Cerebellar nuclear complex (tissue), 1 donor: ENCODE results near the gene TRAF3IP1.
"Not testable (repeated sequence)": the region's sequence is repeated elsewhere in the genome, so short reads cannot be mapped to it uniquely, and the experiment has no call there.

Experiments used
- DNase-seq, 2 experiments: peaks; one replicate each; lab custom pipeline; 2025; lab: John Stamatoyannopoulos, UW

The TRAF3IP1 gene

DNA sequence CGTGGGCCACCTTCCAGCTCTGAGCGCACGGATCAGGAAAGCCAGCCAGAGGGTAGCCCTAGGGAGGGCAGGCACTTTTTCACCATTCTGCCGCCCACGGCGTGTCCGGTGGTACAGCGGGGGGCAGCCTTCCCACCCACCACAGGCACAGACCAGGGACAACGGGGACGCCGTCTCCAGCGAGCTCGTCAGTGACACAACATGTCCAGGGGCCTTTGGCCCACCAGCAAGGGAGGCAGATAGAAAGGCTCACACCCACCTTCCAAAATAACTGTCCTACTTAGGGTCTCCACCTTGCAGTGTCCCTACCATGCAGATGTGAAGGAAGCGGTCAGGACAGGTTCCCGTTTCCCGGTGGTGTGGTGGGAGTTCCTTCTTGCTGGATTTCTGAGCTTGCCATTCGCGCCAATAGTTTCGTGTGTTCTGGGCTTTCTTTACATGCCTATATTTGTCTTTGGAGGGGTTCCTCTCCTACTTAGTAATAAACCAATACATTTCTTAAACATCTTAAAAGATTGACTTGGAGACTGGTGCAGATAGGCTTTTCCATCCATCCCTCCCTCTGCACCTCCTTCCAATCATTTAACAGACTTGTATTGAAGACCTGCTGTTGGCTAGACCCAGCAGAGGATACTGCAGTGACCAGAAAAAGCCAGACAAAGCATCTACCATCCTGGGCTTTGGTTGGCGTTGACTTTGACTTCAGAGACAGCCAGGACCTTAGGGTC is 107.3 kb downstream of the TRAF3IP1 start:
- no peak for DNase-seq

DNA sequence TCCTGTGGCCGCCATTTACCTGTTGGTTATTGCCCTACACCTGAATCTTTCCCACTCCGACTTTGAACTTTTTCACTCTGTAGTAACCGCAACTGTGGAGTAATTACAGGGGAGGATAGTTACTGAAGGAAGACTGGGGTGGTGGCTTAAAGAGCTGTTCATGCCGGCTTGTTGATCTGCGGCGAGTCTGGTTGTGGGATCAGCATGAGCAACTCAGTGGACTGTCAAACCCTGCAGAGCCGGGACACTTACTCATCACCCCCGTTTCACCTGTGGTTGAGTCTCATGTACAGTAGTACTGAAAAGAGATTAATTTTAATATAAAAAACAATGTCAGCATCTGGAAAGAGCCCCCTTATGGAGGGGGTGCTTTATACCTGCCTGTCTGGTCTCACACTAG is 108.5 kb downstream of the TRAF3IP1 start:
- no peak for DNase-seq

DNA sequence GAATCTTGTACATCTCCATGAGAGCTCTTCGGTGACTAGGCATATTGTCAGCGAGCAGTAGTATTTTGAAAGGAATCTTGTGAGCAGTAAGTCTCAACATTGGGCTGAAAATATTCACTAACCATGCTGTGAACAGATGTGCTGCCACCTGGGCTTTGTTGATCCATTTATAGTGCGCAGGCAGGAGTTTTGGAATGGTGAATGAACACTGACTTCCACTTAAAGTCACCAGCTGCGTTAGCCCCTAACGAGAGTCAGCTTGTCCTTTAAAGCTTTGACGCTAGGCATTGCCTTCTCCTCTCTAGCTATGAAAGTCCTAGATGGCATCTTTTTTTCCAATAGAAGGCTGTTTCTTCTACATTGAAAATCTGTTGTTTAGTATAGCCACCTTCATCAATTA is 110.5 kb downstream of the TRAF3IP1 start:
- DNase-seq: no peak

DNA sequence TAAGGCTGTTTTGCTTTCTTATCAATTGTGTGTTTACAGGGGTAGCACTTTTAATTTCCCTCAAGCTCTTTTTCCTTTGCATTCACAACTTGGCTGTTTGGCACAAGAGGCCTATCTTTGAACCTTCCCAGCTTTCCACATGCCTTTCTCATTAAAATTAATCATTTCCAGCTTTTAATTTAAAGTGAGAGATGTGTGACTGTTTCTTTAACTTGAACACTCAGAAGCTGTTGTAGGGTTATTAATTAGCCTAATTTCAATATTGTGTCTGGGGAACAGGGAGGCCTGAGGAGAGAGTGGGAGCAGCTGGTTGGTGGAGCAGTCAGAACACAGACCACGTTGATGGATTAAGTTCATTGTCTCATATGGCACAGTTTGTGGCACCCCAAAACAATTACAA is 111.1 kb downstream of the TRAF3IP1 start:
- DNase-seq: no peak

DNA sequence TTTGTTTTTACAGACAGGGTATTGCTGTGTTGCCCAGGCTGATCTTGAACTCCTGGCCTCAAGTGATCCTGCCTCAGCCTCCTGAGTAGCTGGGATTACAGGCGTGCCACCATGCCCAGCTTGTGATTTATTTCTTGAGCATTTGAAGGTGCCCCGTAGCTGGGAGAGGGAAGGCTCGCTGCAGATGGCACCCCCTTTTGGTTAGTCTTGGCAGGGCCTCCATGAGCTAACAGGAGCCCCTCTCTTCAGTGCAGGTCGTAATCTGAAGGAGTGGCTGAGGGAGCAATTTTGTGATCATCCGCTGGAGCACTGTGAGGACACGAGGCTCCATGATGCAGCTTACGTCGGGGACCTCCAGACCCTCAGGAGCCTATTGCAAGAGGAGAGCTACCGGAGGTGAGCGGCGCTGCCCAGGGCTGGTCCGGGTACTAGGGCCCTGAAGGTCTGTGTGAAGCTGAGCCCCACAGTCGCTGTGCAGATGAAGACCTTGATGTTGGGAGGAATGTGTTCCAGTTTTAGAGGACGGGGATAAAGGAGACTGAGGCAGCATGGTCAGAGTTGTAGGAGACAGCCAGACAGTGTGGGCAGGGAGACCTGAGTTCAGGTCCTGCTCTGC is 113.1 kb downstream of the TRAF3IP1 start:
- DNase-seq: no peak

DNA sequence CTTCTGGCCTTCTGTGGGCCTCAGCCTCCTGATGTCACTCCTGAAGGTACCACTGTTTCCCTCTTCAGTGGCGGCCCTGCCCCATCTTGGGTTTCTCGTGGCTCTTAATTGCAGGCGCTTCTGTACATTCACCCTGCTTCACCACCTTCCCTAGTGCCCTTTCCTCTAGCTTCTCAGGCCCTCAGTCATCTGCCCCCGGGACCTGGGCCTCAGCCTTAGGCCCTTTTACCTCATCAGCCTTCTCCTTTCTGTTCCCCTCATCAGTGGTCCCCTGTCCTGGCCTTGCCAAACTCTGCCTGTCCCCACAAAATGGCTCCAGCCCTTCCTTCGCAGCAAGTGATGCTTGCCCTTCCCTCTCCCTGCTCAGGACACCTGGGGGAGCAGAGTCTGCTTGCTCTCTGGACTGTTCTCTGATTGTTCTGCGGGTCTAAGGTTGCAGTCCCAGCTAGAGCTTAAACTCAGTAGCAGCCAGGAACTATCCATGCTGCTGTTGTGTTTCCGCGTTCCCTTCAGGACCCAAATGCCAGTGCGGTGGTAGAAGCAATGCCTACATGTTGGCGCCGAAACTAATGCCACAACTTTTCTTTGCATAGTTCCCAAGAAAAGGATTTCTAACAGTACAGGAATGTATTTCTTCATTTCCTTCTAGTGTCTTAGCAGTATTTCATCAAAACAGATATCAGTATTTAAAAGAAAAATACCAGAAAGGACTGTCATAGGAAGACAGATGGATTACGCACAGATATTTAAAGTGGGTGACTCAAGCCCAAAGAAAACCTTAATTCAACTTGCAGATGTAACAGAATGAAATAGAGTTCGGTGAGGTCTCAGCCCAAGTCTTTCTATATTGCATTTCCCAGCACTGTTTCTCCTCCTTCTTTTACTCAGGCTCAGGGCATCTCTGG is 113.9 kb downstream of the TRAF3IP1 start:
- DNase-seq: no peak

DNA sequence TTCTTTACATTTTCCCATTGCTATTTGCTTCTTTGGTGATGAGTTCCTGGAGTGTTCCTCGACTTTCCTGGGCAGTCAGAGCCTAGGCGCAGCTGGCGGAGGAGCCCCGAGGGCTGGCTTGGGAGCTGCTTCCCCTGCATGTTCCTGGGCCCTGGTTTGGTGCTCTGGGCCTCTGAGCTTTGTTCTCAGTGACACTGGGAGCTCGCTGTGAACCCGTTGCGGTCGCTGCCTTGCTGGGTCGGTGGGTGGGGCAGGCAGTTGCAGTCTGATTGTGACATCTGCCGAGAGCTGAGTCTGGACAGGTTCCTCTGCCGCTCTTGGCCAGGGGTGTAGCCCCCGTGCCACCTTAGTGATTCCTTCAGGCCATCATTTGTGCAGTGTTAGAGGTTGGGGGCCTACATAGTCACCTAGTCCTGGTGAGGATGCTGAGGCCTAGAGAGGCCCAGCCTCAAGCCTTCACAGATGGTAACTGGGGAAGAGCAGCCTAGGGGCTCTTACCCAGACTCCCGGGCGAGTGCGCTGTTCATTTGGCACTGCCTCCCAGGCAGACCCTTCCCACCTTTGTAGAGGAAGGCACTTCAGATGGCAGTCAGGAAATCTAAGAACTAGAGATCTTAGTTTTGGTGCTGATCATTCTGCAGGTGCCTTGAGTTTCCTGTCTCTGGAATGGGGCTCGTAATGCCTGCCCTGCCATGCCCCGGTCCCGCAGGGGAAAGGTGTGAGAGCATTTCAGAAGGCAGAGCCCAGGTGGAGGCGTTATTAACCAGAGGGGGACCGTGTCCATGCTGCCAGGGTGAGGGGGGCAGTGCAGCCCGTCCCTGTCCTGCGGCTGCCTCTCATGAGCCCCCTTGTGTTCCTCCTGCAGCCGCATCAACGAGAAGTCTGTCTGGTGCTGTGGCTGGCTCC is 114.8 kb downstream of the TRAF3IP1 start:
- no peak for DNase-seq

DNA sequence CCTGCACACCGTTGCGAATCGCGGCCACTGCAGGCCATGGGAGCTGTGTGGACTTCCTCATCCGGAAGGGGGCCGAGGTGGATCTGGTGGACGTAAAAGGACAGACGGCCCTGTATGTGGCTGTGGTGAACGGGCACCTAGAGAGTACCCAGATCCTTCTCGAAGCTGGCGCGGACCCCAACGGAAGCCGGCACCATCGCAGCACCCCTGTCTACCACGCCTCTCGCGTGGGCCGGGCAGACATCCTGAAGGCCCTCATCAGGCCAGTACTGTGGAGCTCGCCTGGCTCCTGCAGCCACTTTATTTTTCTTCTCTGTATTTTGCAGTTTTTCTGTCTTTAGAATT is 115.4 kb downstream of the TRAF3IP1 start:
- no peak for DNase-seq

DNA sequence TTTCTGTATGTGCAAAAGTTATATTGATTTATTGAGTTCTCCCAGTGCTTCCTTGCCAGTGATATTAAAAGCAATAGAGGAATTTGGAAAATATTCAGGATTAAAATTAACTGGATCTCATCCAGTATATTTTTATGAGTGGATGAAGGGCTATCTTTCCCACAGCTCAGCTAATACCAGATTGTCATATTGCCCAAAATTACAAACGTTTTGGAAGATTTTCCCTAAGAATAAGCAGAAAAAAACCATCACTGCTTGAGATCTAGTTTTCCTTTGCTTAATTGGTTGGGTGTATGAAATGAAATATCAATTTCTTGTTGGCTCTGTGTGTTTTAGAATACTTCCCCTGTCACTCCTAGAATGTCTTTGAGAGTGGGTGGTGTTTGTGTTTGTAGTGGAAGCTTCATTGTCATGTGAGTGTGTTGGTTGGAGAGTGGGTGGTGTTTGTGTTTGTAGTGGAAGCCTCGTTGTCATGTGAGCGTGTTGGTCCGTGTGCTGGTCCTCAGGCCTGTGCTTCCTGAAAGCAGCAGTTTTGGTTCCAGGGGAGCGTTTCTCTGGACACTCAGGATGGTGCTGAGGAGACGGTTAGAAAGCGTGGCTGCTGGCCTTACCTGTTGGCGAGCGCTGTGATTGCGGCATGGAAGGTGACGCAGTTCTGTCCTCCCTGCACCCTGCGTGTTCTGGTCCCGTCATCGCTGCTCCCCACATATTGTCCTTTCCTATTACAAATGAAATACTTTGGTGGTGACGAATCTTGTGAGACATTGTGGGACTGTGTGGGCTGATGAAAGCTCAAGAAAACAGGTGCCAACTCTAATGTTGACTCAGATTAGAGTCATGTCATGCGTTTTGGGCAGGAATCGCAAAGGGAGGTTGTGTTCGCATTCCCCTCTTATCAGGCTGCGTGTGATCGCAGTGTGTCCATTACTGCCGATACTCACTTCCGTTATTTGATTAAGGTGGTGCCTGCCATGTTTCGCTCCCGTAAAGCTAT is 118.8 kb downstream of the TRAF3IP1 start:
- DNase-seq: no peak

DNA sequence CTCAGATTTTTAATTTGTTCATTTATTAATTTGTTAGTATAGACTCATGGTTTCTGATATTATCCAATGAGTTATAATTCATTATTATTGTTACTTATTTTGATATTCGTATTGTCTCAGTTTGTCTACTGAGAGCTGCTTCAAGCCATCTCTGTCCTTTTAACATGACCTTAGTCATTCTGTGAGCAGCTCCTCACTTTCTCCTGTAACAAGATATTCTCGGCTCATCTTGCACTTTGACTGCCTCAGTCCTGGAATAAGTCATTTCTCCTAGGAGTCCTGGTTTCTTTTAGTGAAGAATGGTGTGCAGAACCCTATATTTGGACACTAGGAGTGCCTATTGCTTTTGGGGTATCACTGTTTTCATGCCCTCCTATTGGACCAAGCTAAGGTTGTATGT is 119.6 kb downstream of the TRAF3IP1 start:
- DNase-seq: no peak

DNA sequence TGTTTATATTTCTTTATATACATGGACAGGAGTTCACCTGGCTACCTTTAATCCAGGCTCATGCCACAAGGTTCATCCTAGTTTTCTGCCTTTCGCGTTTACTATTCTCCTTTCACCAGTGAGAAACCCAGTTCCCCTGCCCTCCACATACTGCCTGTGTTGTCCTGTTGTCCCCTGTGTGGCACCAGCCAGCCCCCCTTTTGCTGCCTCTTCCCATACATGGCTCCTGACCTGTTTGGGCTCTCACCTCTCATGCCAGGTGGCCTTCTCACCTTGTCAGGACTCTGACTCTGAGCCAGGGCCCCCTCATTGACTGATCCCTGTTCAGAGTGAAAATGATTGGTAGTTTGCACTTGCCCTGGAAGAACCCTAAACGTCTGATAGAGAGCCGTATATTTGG is 120.0 kb downstream of the TRAF3IP1 start:
- no peak for DNase-seq

DNA sequence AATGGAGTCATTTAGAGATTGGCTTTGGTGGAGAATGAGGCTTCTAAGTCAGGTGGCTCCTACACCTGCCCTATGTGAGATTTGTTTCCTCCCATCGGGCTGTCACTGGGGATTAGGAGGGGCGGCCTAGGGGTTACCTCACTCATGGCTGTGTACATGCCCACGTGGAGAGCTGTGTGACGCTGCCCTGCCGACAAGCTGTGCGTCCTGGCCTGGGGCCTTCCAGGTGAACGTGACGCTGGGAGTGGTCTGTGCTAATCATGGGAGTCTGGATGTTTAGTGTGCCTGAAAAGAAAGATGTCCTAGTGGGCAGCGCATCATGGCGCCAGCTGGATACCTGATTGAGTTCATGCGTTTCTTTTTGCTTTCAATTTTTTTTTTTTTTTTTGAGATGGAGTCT is 120.4 kb downstream of the TRAF3IP1 start:
- DNase-seq: no peak

DNA sequence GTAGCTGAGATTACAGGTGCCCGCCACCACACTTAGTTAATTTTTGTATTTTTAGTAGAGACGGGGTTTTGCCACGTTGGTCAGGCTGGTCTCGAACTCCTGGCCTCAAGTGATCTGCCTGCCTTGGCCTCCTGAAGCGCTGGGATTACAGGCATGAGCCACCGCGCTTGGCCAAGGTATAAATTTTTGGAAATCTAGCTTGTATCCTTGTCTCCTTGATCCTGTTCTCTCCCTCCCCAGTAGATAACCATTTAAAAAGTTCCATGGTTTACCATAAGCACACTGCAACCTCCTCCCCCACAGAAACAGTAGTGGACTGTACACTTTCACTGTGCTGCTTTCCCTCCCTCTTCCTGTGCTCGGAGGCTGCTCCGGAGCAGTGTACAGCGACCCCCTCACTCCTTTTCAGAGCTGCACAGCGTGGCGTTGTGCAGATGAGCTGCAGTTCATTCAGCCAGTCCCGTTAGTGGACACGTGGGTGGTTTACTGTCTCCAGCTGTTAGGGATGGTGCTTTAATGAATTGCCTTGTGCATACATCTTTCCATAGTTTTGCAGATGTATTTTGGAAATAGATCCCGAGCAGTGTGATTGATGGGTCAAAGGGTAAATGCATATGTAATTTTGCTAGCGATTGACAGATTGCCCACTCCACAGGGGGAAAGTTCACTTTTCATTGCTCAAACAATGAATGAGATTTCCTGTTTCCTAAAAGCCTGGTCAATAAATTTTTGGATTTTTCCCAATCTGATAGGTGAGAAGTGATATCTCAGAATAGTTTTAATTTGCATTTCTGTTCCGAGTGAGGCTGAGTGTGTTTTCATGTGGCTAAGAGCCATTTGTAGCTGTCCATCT is 121.2 kb downstream of the TRAF3IP1 start:
- no peak for DNase-seq

DNA sequence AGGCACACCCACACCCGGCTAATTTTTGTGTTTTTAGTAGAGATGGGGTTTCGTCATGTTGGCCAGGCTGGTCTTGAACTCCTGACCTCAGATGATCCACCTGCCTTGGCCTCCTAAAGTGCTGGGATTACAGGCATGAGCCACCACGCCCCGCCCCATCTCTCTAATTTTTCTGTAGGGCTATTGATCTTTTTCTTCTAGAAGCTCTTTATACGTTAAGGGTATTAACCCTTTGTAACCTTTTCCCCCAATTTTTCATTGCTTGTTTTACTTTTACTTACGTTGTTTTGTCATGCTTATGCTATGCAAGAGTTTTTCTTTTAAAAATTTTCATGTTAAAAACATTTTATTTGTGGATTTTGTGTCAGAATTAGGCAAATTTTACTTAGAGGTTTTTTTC is 121.9 kb downstream of the TRAF3IP1 start:
- not testable (repeated sequence) for DNase-seq

DNA sequence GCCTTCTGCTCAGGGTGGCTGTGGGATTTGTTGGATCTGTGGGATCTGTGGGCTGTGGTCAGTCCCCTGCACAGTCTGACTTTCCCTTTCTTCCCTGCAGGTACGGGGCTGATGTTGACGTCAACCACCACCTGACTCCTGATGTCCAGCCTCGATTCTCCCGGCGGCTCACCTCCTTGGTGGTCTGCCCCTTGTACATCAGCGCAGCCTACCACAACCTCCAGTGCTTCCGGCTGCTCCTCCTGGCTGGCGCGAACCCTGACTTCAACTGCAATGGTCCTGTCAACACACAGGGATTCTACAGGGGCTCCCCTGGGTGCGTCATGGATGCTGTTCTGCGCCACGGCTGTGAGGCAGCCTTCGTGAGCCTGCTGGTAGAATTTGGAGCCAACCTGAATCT is 123.9 kb downstream of the TRAF3IP1 start:
- DNase-seq: no peak

DNA sequence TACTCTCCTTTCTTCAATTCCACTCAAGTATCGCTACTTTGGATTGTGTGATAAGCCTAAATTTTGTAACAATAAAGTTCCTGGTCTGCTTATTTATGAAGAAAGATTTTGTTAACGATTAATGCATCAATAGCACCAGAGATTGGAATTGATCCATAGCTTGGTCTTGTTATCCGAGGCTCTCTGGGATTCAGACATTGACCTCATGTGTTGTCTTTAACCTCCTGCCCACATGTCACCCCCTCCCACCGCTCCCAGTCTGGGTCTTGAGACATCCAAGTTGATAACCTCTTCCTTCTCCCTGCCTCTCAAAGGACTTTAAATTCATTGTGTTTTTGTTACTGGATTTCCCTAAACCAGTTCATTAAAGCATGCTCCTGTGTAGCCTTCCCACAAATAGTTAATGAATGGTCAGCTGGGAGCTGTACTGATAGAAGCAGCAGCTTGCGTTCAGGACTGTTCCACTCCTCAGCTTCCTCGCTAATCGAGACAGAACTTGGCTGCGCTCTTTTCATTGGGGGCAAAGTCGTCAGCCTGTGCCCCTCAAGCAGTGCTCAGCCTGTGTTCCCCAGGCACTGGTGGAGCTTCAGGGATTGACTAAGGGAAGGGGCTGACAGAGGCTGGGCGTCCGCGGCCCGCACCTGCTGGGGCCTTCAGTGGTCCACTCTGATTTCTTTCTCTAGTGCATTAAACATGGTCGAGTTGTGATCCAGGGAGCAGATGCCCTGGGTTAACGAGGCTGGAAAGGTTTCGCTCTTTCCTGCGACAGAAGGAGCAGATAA is 125.3 kb downstream of the TRAF3IP1 start:
- DNase-seq: no peak

DNA sequence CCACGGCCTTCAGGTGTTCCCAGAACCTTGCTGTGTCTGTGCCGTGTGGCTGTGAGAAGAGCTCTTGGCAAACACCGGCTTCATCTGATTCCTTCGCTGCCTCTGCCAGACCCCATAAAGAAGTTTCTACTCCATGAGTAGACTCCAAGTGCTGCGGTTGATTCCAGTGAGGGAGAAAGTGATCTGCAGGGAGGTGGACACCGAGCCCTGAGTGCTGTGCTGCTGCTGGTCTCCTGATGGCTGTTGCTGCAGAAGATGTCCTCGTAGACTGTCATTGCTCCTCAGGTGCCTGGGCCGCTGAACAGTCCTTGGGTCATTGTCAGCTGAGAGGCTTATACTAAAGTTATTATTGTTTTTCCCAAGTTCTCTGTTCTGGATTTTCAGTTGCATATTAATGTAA is 126.1 kb downstream of the TRAF3IP1 start:
- DNase-seq: no peak

DNA sequence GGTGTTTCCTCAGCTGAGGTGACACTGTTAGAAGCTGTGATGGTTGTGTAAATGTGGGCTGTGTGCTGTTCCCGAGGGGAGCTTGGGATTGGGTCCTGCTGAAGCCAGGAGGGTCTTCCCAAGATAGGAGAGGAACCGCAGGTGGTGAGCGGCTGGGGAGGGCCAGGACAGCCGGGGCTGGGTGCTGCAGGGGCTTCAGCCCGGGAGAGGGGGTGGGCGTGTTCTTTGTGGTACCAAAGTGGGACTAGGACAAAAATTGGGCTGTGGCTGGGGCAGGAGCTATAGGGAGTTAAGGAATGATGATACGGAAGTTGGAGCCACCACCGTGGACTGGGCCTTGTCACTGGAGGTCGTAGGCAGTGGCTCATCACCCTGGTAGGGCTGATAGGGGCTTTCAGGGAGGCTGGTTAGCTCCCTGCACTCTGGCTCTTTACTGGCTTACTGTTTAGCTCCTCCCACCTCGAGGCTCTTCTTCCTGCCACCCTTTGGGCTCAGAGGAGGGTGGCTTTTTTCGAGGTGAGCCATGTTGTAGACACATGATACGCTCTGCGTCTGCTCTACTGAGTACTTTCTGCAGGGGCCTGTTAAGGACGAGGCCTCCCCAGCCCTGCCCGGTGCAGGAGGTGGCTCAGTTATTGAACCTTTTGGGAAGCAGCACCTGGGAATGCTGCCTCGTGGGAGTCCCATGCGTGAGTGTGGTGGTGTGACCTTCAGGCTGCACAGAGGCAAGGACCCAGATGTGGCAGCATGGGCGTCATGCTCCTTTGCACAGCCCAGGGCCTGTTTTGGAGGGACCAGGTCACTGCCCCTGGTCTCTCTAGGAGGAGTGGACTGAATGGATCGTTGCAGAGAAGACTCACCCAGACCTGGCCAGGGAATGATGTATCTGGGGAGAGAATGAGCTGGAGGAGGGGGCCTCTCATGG is 128.0 kb downstream of the TRAF3IP1 start:
- no peak for DNase-seq
